ENCODE data around the gene CD47.

The CD47 gene

GRCh38 chr3:108091498-108092250, 843 bp upstream of the CD47 start:
- peak; percentile 10 for DNase-seq (ENCODE audit: low read depth)

GRCh38 chr3:108090049-108090700, 656 bp downstream of the CD47 start:
- peak; percentile 60 for DNase-seq (ENCODE audit: low read depth)

DNA sequence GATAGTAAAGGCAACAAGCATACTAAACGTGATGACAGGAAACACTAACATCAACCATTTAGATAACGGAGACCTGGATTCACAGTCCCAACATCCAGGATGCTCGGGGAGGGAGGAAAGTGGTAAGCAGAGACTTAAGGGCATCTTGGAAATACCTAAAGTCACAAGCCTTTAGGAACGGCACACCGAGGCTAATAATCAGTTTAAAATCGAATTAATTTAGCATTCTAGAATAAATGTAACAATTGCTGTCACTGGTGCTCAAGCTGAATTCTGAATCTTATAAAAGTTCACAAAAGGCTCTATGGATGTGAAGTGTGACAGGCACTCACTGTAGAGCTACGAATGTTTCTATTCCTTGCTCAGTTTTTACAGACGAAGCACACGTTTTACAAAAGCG, 1.3 kb downstream of the CD47 start:
- peak; percentile 44 for DNase-seq (ENCODE audit: low read depth)

- peak; percentile 54 for DNase-seq (ENCODE audit: low read depth)
These were observed 2.1 kb downstream of the CD47 start for GRCh38 chr3:108088697-108089096.

DNA sequence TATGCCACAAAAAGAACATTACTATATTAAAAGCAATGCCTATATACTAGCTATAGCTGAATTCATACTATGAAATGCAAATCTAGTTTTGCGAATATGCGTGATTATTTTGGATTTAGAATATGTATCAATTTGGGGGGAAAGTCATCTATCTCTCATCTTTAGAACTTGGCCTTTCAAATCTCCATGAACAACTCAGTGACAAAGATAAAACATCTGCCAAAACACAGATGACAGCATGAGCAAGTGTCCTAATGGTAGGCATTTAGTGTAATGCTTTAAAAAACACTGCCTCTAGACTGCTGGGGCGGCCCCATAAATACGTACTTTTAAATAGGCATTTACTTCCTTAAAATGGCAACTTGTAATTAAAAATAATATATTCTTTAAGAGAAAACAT, 2.7 kb downstream of the CD47 start:
- no peak for DNase-seq (ENCODE audit: low read depth)

DNA sequence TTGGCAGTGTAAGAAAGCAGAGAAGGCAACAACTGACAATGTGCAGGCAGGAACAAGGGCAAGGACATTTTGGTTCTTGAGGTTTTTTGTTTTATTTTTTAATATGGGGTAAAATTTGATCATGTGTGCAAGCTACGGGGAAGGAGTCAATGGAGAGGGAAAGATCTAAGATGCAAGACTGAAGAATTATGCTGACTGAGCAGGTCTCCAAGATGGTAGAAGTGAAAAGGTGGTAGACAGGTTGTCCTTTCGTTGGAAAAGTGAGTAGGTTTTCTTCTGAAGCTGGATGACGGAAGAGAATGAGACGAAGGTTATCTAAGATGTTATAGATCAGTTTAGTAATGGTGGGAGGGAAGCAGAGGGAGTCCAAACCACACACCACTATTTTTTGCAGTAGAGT, 4.2 kb downstream of the CD47 start:
- no peak for DNase-seq (ENCODE audit: low read depth)

DNA sequence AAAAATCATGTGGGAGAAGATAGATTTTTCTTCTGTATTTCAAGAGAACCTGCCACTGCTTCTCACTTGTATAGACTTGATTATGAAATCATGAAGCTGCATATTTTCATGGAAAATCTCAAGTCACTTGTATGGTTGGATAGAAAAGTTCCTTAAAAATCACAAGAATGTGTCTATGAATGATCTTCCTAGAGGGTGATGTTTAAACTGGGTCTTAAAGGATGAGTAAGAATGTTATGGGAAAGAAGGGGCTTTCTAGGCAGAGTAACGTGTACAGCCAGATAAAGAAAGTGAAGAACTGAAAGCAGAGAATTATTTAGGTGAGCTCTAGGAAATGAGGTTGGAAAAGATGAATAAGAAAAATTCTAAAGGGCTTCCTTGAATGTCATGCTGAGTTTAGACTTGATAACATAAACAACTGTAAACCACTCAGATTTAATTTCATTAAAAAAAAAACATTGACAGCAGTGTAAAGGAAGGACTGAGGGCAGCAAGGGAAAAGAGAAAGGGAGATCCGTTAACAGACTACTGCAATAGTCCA, 5.0 kb downstream of the CD47 start:
- no peak for DNase-seq (ENCODE audit: low read depth)

DNA sequence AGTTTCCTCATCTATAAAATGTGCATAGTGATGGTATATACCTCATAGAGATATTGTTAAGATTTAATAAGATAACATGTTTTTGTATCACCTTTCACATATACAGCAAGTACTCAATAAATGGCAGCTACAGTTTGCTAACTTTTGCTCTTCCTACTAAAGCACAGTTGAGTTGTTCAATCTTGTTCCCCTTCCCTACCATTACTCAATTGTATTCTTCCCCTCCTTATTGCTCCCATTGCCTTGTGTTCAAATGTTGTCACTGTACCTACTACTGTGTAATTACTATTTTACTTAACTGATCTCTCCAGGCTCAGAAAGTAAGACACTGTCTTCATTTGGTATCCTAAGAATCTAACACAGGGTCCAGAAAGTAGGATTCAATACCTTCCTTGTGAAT, 5.5 kb downstream of the CD47 start:
- DNase-seq (ENCODE audit: low read depth): no peak

GRCh38 chr3:108079877-108080276, 11.0 kb downstream of the CD47 start:
- no peak for DNase-seq (ENCODE audit: low read depth)

- DNase-seq (ENCODE audit: low read depth): no peak
These were observed 11.8 kb downstream of the CD47 start for GRCh38 chr3:108079043-108079442.

GRCh38 chr3:108076564-108076963, 14.3 kb downstream of the CD47 start:
- no peak for DNase-seq (ENCODE audit: low read depth)

DNA sequence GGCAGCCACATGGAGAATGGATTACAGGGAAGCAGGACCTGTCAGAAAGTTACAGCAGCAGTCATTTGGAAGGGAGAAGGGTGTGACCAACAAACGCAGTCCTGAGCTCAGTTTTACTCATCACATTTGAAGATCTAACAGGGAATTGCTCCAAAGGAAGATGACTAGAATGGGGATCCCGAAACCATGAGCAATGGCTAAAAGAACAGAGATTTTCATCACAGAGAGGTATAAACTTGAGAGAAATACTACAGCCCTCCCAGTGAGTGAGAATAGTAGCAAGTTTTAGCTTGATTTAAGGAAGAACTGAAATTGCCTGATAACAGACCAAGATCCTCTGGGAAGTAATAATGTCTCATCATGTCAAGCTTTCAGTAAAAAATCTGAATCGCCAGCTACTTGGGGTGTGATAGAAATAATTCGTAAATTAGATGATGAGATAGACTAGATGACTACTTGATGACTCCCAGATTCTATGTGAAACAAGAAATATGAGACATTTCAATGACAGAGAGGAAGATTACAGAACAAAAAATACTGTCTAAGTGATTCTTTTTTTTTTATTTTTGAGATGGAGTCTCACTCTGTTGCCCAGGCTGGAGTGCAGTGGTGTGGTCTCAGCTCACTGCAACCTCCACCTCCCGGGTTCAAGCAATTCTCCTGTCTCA, 16.9 kb downstream of the CD47 start:
- DNase-seq (ENCODE audit: low read depth): peak; percentile 59

- no peak for DNase-seq (ENCODE audit: low read depth)
These were observed 19.5 kb downstream of the CD47 start for GRCh38 chr3:108071368-108071767.

DNA sequence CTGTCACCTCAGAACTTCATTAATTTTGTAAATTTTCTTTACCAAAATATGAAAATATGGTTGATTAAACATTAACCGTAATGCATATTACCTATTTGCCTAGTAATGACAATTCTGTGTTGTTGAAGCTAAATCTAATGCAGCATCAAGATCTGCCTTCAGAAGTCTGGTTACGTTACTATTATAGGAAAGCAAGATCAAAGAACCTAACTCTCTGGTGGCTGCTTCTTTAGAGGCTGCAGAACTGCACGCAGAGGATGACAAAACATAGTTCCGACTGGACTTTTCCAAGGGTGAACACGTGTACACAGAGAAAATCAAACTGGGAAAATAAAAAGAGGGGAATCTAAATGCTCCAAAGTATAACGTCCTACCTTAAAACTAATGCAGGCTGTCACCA, 20.5 kb downstream of the CD47 start:
- DNase-seq (ENCODE audit: low read depth): no peak

- DNase-seq (ENCODE audit: low read depth): no peak
These were observed 23.1 kb downstream of the CD47 start for GRCh38 chr3:108067768-108068167.

DNA sequence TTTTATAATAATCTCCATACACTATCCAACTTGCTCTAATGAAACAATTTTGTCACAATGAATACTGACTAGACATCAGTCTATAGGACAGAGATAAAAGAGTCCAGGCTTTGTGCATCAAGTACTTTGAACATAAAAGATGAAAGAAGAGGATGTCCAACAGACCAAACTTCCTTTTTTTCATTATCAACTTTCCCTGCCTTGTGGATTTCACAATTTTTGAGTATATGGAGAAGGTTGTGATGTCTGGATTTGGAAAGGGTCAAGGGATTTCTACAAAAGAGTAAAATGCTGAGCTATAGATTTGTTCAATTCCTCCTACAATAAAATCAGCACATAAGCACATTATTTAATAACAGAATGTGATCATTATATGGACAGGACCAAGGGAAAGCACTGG, 25.7 kb downstream of the CD47 start:
- DNase-seq (ENCODE audit: low read depth): no peak

- DNase-seq (ENCODE audit: low read depth): no peak
These were observed 26.4 kb downstream of the CD47 start for GRCh38 chr3:108064293-108064887.

GRCh38 chr3:108062051-108062450, 28.8 kb downstream of the CD47 start:
- no peak for DNase-seq (ENCODE audit: low read depth)

- no peak for DNase-seq (ENCODE audit: low read depth)
These were observed 30.5 kb downstream of the CD47 start for GRCh38 chr3:108060331-108060730.

- no peak for DNase-seq (ENCODE audit: low read depth)
These were observed 34.9 kb downstream of the CD47 start for GRCh38 chr3:108055931-108056330.

- DNase-seq (ENCODE audit: low read depth): no peak
These were observed 35.9 kb downstream of the CD47 start for GRCh38 chr3:108054935-108055334.

- no peak for DNase-seq (ENCODE audit: low read depth)
These were observed 37.3 kb downstream of the CD47 start for GRCh38 chr3:108053483-108053882.

GRCh38 chr3:108053067-108053466, 37.8 kb downstream of the CD47 start:
- peak; percentile 0 for DNase-seq (ENCODE audit: low read depth)
